GM23248 (cell line): ENCODE data around the gene PRSS57. TPM values are rescaled to one million over a fixed set of nuclear protein-coding genes. Genes with fewer than 3 reads are reported as not detected.

Experiments used
- DNase-seq: peaks from one replicate; pipeline ENCODE4 v3.0.0-alpha.2; 2015
- H2AFZ ChIP-seq: fragments of 200-600 bp; sonication (generic); 2 replicates; pipeline ENCODE4 v1.6.1; 2016; ENCODE audit warnings: antibody characterized with exemption
- H3F3A ChIP-seq: fragments of 200-600 bp; sonication (generic); 2 replicates; pipeline ENCODE4 v1.6.1; 2016; ENCODE audit warnings: mild to moderate bottlenecking, antibody characterized with exemption, mixed run types; ENCODE audit not compliant: insufficient read depth
- H3K27ac ChIP-seq: fragments of 200-600 bp; sonication (generic); 2 replicates; pipeline ENCODE4 v1.5.1; 2016; ENCODE audit warnings: mild to moderate bottlenecking
- H3K27me3 ChIP-seq: fragments of 200-600 bp; sonication (generic); replicated peaks from 2 replicates; pipeline ENCODE4 v1.6.1; 2016; ENCODE audit warnings: mild to moderate bottlenecking; ENCODE audit not compliant: insufficient read depth
- H3K36me3 ChIP-seq: fragments of 200-600 bp; sonication (generic); 2 replicates; pipeline ENCODE4 v1.6.1; 2016; ENCODE audit warnings: low read depth, mild to moderate bottlenecking
- H3K4me1 ChIP-seq: fragments of 200-600 bp; sonication (generic); 2 replicates; pipeline ENCODE4 v1.6.1; 2016; ENCODE audit warnings: mild to moderate bottlenecking; ENCODE audit not compliant: insufficient read depth
- H3K4me2 ChIP-seq: fragments of 200-600 bp; sonication (generic); one replicate; pipeline ENCODE4 v1.6.1; 2016; ENCODE audit warnings: mild to moderate bottlenecking; ENCODE audit not compliant: unreplicated experiment
- H3K4me3 ChIP-seq: fragments of 200-600 bp; sonication (generic); 2 replicates; pipeline ENCODE4 v1.5.1; 2016; ENCODE audit warnings: mild to moderate bottlenecking
- H3K79me2 ChIP-seq: fragments of 200-600 bp; sonication (generic); 2 replicates; pipeline ENCODE4 v1.6.1; 2016; ENCODE audit warnings: mild to moderate bottlenecking; ENCODE audit not compliant: insufficient read depth
- H3K9ac ChIP-seq: fragments of 200-600 bp; sonication (generic); 2 replicates; pipeline ENCODE4 v1.6.1; 2016; ENCODE audit warnings: mild to moderate bottlenecking
- H3K9me2 ChIP-seq: fragments of 200-600 bp; sonication (generic); 2 replicates; pipeline ENCODE4 v1.6.1; 2016; ENCODE audit warnings: mixed run types, mild to moderate bottlenecking, moderate library complexity; ENCODE audit not compliant: insufficient read depth
- H3K9me3 ChIP-seq: fragments of 200-600 bp; sonication (generic); one replicate; pipeline ENCODE4 v1.6.1; 2017; ENCODE audit warnings: low read depth
- H4K20me1 ChIP-seq: fragments of 200-600 bp; sonication (generic); 2 replicates; pipeline ENCODE4 v1.6.0; 2016; ENCODE audit not compliant: insufficient read depth
- EZH2 ChIP-seq: fragments of 200-600 bp; sonication (generic); IDR thresholded peaks from 2 replicates; pipeline ENCODE4 v1.6.1; 2018; ENCODE audit warnings: antibody characterized with exemption, mild to moderate bottlenecking; ENCODE audit not compliant: insufficient read depth, poor library complexity, severe bottlenecking
- EZH2phosphoT487 ChIP-seq: fragments of 200-600 bp; sonication (generic); IDR thresholded peaks from 2 replicates; pipeline ENCODE4 v1.6.1; 2018; ENCODE audit warnings: antibody characterized with exemption, moderate library complexity, mild to moderate bottlenecking, low read depth; ENCODE audit not compliant: insufficient read depth
- WGBS, 2 experiments: methylation state at CpG; one replicate each; pipeline ENCODE4 v1.1.6; 2015 to 2017; ENCODE audit warnings: low lambda C conversion rate in 2 of 2, low coverage in 1 of 2; ENCODE audit errors: missing lambda C conversion rate in 2 of 2; 5-methylcytosine and 5-hydroxymethylcytosine counted together
- in situ Hi-C: fragments of 300-500 bp; cut with MboI; formaldehyde crosslinking; loops from 2 replicates; pipeline ENCODE4 v1.15.0; 2020
- polyA plus RNA-seq: library from polyadenylated mRNA; unstranded; fragments of >200 nt; fragmentation: Nextera tagmentation; extraction: Ambion mirVana; gene quantifications from 2 replicates; pipeline ENCODE4 v1.2.1, GENCODE V29; 2016
- total RNA-seq: library from RNA; depleted of rRNA; stranded (reverse); fragments of >200 nt; shearing (Covaris generic); gene quantifications from 2 replicates; pipeline ENCODE4 v1.2.3, GENCODE V29; 2014

Gene PRSS57
- total and polyA plus RNA-seq, 2 experiments from 2014 or later: not detected

DNA sequence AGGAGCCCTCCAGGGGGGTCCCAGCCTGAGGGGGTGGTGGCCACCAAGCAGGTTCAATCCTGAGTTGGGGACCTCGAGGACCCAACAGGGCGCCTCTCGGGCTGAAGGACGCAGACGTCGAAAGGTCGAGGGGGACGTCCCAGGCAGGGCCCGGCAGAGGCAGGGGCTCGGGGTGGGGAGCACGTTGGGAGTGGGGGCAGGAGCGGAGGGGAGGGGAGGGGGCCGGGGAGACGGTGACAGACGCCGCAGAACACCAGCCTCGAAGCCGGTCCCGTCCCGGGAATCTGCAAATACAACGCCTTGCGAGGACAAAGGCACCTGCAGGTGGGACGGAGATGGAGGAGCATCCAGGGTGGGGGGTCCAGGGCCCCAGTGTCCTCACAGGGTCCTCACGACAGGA lies 51.5 kb downstream of the PRSS57 start:
- TF ChIP-seq EZH2phosphoT487: no peak
- TF ChIP-seq EZH2: no peak
- no peaks in the 10 kb centered on the region for H3K27me3 ChIP-seq
- peaks cover 9% of the 10 kb centered on the region; the same call in 1 of the 2 replicates for H3K79me2 ChIP-seq
- in situ Hi-C loops: no loop called here
- no peak overlapping the region for H3K4me2 ChIP-seq
- H3F3A ChIP-seq: no peaks in the 10 kb centered on the region
- peaks cover 7% of the 10 kb centered on the region; the same call in 1 of the 2 replicates for H3K36me3 ChIP-seq
- H3K9ac ChIP-seq: no peak overlapping the region
- H3K27ac ChIP-seq: no peak overlapping the region
- no peaks in the 10 kb centered on the region for H4K20me1 ChIP-seq
- no peak for DNase-seq
- WGBS, 2 experiments: 90 to 93% methylated on average over 5 to 24 of the region's 24 CpGs
- no peak overlapping the region for H2AFZ ChIP-seq
- no peaks in the 10 kb centered on the region for H3K9me3 ChIP-seq
- H3K4me1 ChIP-seq: no peaks in the 10 kb centered on the region
- H3K4me3 ChIP-seq: no peak overlapping the region
- H3K9me2 ChIP-seq: no peaks in the 10 kb centered on the region

DNA sequence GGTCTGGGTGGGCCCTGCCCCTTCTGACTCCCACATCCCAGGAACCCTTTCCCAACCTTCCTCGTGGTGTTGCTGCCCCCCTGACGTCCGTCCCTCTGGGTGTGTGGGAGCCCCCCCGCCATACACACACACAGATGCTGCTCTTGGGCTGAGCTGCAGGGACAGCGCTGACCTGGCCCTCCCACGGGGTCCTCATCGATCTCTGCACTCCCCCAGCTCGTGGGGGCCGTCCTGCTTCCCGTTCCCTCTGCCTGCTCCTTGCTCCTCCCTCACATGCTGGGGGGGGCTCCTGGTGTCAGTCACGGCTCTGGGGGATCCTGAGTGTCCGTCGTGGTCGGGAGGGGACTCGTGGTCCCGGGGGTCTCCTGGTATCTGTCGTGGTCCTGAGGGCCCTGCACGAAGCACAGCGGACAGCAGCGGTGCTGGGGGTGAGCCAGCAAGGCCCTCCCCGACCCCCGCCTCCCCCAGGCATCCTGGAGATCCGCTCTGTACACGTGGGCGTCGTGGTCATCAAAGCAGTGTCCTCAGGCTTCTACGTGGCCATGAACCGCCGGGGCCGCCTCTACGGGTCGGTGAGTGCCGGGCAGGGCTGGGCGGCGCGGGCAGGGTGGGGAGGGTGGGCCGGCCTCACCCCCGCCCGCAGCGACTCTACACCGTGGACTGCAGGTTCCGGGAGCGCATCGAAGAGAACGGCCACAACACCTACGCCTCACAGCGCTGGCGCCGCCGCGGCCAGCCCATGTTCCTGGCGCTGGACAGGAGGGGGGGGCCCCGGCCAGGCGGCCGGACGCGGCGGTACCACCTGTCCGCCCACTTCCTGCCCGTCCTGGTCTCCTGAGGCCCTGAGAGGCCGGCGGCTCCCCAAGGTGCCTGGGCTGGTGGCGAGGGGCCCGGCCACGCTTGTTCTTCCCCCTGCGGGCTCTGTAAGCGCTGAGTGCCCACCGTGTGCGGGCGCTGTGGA lies 52.2 kb downstream of the PRSS57 start:
- no peak for DNase-seq
- in situ Hi-C loops: no loop called here
- Histone ChIP-seq H3K4me2 (no peak overlapping the region), H3K9me2 (no peaks in the 10 kb centered on the region), H3K9me3 (no peaks in the 10 kb centered on the region), H3K4me3 (no peak overlapping the region), H3K36me3 (peaks cover 7% of the 10 kb centered on the region; the same call in 1 of the 2 replicates), H3K27ac (no peak overlapping the region), H3K9ac (no peak overlapping the region), H3F3A (no peaks in the 10 kb centered on the region), H4K20me1 (no peaks in the 10 kb centered on the region), H3K27me3 (no peaks in the 10 kb centered on the region), H3K79me2 (peaks cover 5% of the 10 kb centered on the region; the same call in 1 of the 2 replicates), H3K4me1 (no peaks in the 10 kb centered on the region), H2AFZ (no peak overlapping the region)
- no peak for TF ChIP-seq EZH2phosphoT487
- no peak for TF ChIP-seq EZH2
- 79 to 86% methylated on average over 30 to 70 of the region's 70 CpGs for WGBS, 2 experiments

DNA sequence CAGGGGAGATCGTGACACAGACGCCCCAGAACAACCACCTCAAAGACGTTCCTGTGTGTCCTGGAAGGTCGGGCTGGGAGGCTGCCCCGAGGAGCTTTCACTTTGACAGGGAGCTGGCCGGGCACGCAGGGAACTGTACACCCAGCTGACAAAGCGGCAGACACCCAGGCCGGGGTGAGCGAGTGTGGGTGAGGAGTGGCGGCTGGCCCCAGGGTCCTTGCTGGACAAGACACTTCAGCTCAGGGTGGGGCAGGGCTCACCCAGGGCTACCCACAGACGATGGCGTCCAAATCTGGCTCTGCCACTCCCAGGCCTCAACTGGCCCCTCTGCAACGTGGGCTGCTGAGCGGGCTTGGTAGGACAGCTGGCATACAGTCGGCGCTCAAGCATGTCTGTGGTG lies 53.5 kb downstream of the PRSS57 start:
- H3K9me2 ChIP-seq: no peaks in the 10 kb centered on the region
- 78 to 81% methylated on average over 17 of the region's 17 CpGs for WGBS, 2 experiments

GRCh38 chr19:640606-641189 lies 54.6 kb downstream of the PRSS57 start:
- Histone ChIP-seq H2AFZ (no peak overlapping the region), H3K9me2 (no peaks in the 10 kb centered on the region), H3K9me3 (no peaks in the 10 kb centered on the region), H3F3A (no peaks in the 10 kb centered on the region), H3K4me3 (no peak overlapping the region), H3K9ac (no peak overlapping the region), H3K79me2 (no peaks in the 10 kb centered on the region), H4K20me1 (no peaks in the 10 kb centered on the region), H3K4me2 (no peak overlapping the region), H3K4me1 (no peaks in the 10 kb centered on the region), H3K27ac (no peak overlapping the region), H3K27me3 (no peaks in the 10 kb centered on the region), H3K36me3 (no peaks in the 10 kb centered on the region)
- TF ChIP-seq EZH2phosphoT487: no peak
- TF ChIP-seq EZH2: no peak
- in situ Hi-C loops: no loop called here
- 87 to 90% methylated on average over 26 to 31 of the region's 31 CpGs for WGBS, 2 experiments
- DNase-seq: no peak

More for the DNA sequence above, 53.5 kb downstream of the PRSS57 start:
- H3K4me3 ChIP-seq: no peak overlapping the region
- H2AFZ ChIP-seq: no peak overlapping the region
- in situ Hi-C loops: no loop called here
- H3K27me3 ChIP-seq: no peaks in the 10 kb centered on the region
- DNase-seq: no peak
- H3K4me2 ChIP-seq: no peak overlapping the region
- no peaks in the 10 kb centered on the region for H4K20me1 ChIP-seq
- H3K27ac ChIP-seq: no peak overlapping the region
- H3K9me3 ChIP-seq: no peaks in the 10 kb centered on the region
- H3K36me3 ChIP-seq: peaks cover 3% of the 10 kb centered on the region; the same call in 1 of the 2 replicates
- H3F3A ChIP-seq: no peaks in the 10 kb centered on the region
- no peak overlapping the region for H3K9ac ChIP-seq
- no peaks in the 10 kb centered on the region for H3K4me1 ChIP-seq
- H3K79me2 ChIP-seq: no peaks in the 10 kb centered on the region
- TF ChIP-seq EZH2phosphoT487 (no peak), EZH2 (no peak)
